GM10266 (cell line): ENCODE data around the gene CLMN.

Experiments
- DNase-seq: peaks from one replicate; pipeline ENCODE4 v3.0.0; 2012; ENCODE audit errors: extremely low spot score
- CTCF ChIP-seq: IDR thresholded peaks from 2 replicates; pipeline ENCODE4 v1.5.1; 2012; ENCODE audit warnings: mild to moderate bottlenecking, low read depth; ENCODE audit not compliant: control insufficient read depth, insufficient read depth; ENCODE audit errors: missing control alignments

The CLMN gene

GRCh38 chr14:95321693-95322455, 2.2 kb upstream of the CLMN start:
- no peak for TF ChIP-seq CTCF
- no peak for DNase-seq

DNA sequence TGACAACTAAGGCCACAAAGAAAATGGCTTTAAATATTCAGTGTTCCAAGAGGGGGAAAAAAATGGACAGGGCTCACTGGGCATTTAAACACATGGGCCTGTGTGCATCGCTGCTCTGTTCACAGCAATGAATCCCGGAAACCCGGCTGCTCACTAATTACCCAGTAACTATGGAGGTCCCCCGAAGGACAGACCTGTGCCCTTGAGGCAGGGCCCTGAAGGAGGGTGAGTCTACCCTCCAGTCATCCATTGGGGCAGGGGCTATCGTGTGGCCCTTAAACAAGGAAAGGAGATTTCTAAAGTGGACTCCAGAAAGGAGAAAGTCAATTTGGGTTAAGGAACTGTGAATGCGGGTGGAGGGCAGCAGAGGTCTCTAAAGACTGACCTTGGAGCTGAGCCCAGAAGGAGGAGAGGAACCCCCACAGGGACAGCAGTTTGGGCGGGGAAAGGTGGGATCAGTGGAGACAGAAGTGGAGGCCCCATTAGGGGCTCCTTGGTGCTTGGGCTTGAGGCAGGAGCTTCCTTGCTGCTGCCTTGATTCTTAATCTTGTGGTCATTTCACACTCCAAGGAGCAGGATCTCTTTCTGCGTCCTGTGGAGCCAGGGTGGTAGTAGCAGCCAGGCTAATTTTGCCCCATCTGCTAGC, 1.4 kb upstream of the CLMN start:
- TF ChIP-seq CTCF = no peak

DNA sequence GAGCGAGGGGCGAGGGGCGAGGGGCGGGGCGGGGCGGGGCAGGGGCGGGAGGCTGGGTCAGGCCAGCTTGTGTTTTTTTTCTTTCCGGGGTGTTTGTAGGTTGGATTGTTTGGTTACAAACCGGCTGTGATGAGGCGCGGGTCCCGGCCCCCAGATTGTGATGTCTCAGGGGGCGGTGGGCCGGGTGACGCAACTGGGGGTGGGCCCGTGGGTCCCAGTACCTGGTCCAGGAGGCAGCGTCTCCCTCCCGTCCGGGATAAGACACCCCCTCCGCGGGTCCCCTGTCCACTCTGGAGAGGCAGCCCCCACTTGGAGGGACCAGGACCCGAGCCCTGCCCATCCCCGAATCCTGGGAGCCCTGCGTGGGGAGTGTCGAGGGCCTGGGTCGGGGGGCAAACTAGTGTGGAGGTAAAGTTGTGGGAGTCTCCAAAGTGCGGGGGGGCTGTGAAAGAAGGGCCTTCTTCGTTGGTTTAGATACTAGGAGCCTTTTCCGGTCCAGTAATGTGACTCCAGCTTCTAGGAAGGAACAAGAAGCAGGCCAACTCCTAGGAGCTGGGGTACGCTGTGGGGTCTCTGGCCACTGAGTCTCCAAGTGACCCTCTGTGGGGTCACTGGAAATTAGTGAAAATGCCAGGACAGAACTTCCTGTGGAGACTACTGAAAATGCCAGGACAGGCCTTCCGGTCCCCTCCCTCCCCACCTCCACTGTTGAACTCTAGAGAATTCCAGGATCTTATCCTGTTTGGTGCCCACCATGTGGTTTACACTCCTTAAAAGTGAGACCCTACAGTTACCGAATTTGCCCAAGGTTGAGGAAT, 579 bp upstream of the CLMN start:
- TF ChIP-seq CTCF = no peak
- DNase-seq = no peak

More for the DNA sequence above, 1.4 kb upstream of the CLMN start:
- no peak for DNase-seq

GRCh38 chr14:95318399-95319311, 1.1 kb downstream of the CLMN start:
- no peak for DNase-seq
- no peak for TF ChIP-seq CTCF

DNA sequence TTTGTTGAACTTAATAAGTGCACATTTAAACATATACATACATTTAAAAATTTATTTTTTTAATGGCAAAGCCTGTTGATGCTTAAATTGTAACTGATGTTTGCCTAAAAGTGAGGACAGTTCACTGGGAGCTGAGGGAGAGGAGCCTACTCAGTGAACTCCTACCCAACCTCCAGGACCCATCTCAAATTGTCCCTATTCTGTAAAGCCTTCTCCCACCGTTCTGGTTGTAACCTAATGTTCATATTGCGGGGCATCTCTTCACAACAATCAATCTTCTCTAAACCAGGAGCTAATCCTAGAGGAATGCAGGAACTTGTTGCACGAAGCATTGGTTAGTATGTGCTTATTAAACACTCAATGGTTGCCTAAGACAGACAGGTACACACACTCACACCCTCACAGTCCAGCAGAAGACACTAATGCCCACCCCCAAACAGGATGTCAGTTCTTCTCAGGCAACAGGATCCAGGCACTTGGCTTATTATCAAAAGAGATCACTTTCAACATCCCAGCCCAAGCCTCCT, 1.8 kb downstream of the CLMN start:
- no peak for DNase-seq
- TF ChIP-seq CTCF = no peak

- no peak for TF ChIP-seq CTCF
- no peak for DNase-seq
These were observed 2.9 kb downstream of the CLMN start for GRCh38 chr14:95316821-95317220.
